HL-60 (cell line): Measurements from ENCODE around the gene TAP2.
A peak's percentile ranks its signal among the peaks of the same experiment; 100 is the strongest.

Source experiments
- DNase-seq, 2 experiments: peaks; one replicate each; pipeline ENCODE4 v3.0.0-alpha.2; 2010 to 2020; ENCODE audit warnings: low read depth in 1 of 2, low spot score in 1 of 2
- H3K27ac ChIP-seq: fragments of 250-450 bp; sonication (Bioruptor Pico); replicated peaks from 2 replicates; pipeline ENCODE4 v1.5.1; 2020; ENCODE audit warnings: mild to moderate bottlenecking, moderate library complexity
- H3K27me3 ChIP-seq: fragments of 250-450 bp; sonication (Bioruptor Pico); 2 replicates; pipeline ENCODE4 v1.5.1; 2021; ENCODE audit warnings: mild to moderate bottlenecking, moderate library complexity; ENCODE audit not compliant: insufficient read depth, poor library complexity, severe bottlenecking
- H3K4me3 ChIP-seq: replicated peaks from 2 replicates; pipeline ENCODE4 v1.5.1; 2011; ENCODE audit warnings: mild to moderate bottlenecking, control low read depth, low read length; ENCODE audit not compliant: insufficient read depth
- CTCF ChIP-seq: IDR thresholded peaks from one replicate; pipeline ENCODE4 v1.5.1; 2011; ENCODE audit warnings: low read length, control low read depth, inconsistent platforms; ENCODE audit not compliant: insufficient read depth
- GABPA ChIP-seq: IDR thresholded peaks from 2 replicates; pipeline ENCODE4 v1.6.1; 2012; ENCODE audit warnings: low read depth
- POLR2AphosphoS5 ChIP-seq: IDR thresholded peaks from 2 replicates; pipeline ENCODE4 v1.6.1; 2012; ENCODE audit warnings: low read depth
- REST ChIP-seq: IDR thresholded peaks from 2 replicates; pipeline ENCODE4 v1.6.1; 2012; ENCODE audit warnings: low read depth; ENCODE audit not compliant: insufficient replicate concordance
- SPI1 ChIP-seq: IDR thresholded peaks from 2 replicates; pipeline ENCODE4 v1.6.1; 2012; ENCODE audit warnings: low read depth, mild to moderate bottlenecking, borderline replicate concordance

Gene TAP2

GRCh38 chr6:32840604-32841246 is 2.2 kb upstream of the TAP2 start:
- Histone ChIP-seq H3K27me3 (no peaks in the 10 kb centered on the region), H3K27ac (no peak overlapping the region), H3K4me3 (no peak overlapping the region)
- no peak for DNase-seq
- TF ChIP-seq REST (no peak), GABPA (no peak), SPI1 (no peak)

GRCh38 chr6:32839356-32839755 is 817 bp upstream of the TAP2 start:
- Histone ChIP-seq H3K4me3 (no peak overlapping the region), H3K27me3 (no peaks in the 10 kb centered on the region), H3K27ac (no peak overlapping the region)
- no peak for TF ChIP-seq GABPA
- no peak for TF ChIP-seq POLR2AphosphoS5
- no peak for TF ChIP-seq CTCF
- no peak for TF ChIP-seq SPI1
- no peak for TF ChIP-seq REST
- no peak for DNase-seq

- no peak for DNase-seq
- TF ChIP-seq POLR2AphosphoS5 (no peak), SPI1 (no peak), REST (no peak), CTCF (no peak)
- peak overlapping the region; percentile 65 for H3K27ac ChIP-seq
- peak overlapping the region; percentile 81 for H3K4me3 ChIP-seq
- H3K27me3 ChIP-seq, result no peaks in the 10 kb centered on the region
Observed at GRCh38 chr6:32837651-32838113, 857 bp downstream of the TAP2 start.
